ENCODE measurements around the gene BARHL2. TPM values are rescaled to one million over a fixed set of nuclear protein-coding genes. Genes with fewer than 3 reads are reported as not detected.

Gene BARHL2
- total and polyA plus RNA-seq, 7 donors = not detected

GRCh38 chr1:90714521-90714951 is 2.6 kb downstream of the BARHL2 start:
- TF ChIP-seq POLR2AphosphoS5 (IDR thresholded peaks at IDR 0.05) (no peak), POLR2A (IDR thresholded peaks at IDR 0.05) (no peak), CTCF (IDR thresholded peaks at IDR 0.05) (no peak), EP300 (IDR thresholded peaks at IDR 0.05) (no peak)
- no peak overlapping the region for H3K4me3 ChIP-seq
- no peak overlapping the region for H3K27ac ChIP-seq
- H3K9me3 ChIP-seq = no peaks in the 10 kb centered on the region
- DNase-seq = no peak
- peaks cover 77 to 100% (median 94%) of the 10 kb centered on the region in 3 donors for H3K27me3 ChIP-seq
- 6 to 12% methylated on average over 14 of the region's 14 CpGs for WGBS, 2 donors
- intact Hi-C loops (cut with DNase I) = no loop called here
- peaks cover 0 to 45% (median 31%) of the 10 kb centered on the region in 4 donors for H3K4me1 ChIP-seq
- H3K36me3 ChIP-seq = no peaks in the 10 kb centered on the region

- peaks cover 72 to 100% (median 95%) of the 10 kb centered on the region in 3 donors for H3K27me3 ChIP-seq
- H3K27ac ChIP-seq = no peak overlapping the region
- TF ChIP-seq EP300 (IDR thresholded peaks at IDR 0.05) = no peak
- no peak for TF ChIP-seq POLR2AphosphoS5 (IDR thresholded peaks at IDR 0.05)
- TF ChIP-seq CTCF (IDR thresholded peaks at IDR 0.05) = no peak
- TF ChIP-seq POLR2A (IDR thresholded peaks at IDR 0.05) = no peak
- no peaks in the 10 kb centered on the region for H3K9me3 ChIP-seq
- H3K4me3 ChIP-seq = no peak overlapping the region
- intact Hi-C loops (cut with DNase I) = no loop called here
- peaks cover 0 to 39% (median 30%) of the 10 kb centered on the region in 4 donors for H3K4me1 ChIP-seq
- DNase-seq = no peak
- no peaks in the 10 kb centered on the region for H3K36me3 ChIP-seq
- 5% methylated on average over 15 of the region's 15 CpGs for WGBS, 2 donors
Observed at GRCh38 chr1:90713741-90714509, 3.2 kb downstream of the BARHL2 start.

DNA sequence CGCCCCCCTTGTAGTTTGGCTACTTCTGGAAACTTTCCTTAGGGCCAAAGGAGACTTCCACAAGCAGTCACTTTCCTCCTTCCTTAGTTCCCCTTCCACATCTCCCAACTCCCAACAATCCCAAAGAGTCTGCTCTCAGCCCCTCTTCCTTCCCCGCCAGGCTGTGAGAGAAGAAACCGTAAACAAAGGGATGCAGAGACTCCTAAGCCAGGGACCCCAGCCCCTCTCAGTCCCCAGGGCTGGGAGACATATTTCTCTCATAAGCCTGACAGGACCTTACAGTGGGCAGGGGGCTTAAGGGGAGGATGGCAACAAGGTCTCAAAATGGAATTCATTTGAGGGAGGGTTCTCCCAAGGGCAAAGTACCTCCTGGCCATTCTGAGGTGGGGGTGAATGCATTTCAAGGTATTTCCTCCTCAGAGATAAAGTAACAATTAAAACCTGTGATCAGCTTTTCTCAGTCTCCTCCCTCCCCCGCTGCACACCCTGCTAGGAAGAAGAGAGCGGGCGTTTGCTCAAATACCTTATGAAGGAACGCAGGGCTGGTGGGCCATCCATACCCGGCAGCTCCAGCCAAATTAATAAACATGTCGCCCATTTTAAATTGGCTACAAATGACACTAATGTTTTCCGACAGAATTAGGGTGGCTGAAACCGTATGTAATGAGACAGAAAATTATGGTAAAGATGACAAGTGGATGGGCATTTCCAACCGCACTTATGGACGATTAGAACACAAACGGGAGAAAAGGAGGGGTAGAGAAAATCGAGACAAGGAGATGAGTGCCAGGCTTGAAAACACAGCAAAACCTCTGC is 4.0 kb downstream of the BARHL2 start:
- H3K4me1 ChIP-seq = peaks cover 0 to 31% (median 22%) of the 10 kb centered on the region in 4 donors
- H3K9me3 ChIP-seq = no peaks in the 10 kb centered on the region
- TF ChIP-seq POLR2AphosphoS5 (IDR thresholded peaks at IDR 0.05) = no peak
- TF ChIP-seq EP300 (IDR thresholded peaks at IDR 0.05) = no peak
- no peak for TF ChIP-seq CTCF (IDR thresholded peaks at IDR 0.05)
- no peak for TF ChIP-seq POLR2A (IDR thresholded peaks at IDR 0.05)
- no peaks in the 10 kb centered on the region for H3K36me3 ChIP-seq
- whole genome bisulfite sequencing, 2 donors = 8 to 18% methylated on average over 15 of the region's 15 CpGs
- intact Hi-C loops (cut with DNase I) = no loop called here
- no peak overlapping the region for H3K4me3 ChIP-seq
- H3K27ac ChIP-seq = no peak overlapping the region
- no peak for DNase-seq
- peaks cover 64 to 100% (median 95%) of the 10 kb centered on the region in 3 donors for H3K27me3 ChIP-seq

- Histone ChIP-seq H3K27ac (no peak overlapping the region), H3K4me1 (peaks cover 0 to 25% (median 18%) of the 10 kb centered on the region in 4 donors), H3K4me3 (no peak overlapping the region), H3K9me3 (no peaks in the 10 kb centered on the region), H3K27me3 (peaks cover 65 to 100% (median 95%) of the 10 kb centered on the region in 3 donors), H3K36me3 (no peaks in the 10 kb centered on the region)
- 8 to 15% methylated on average over 21 of the region's 21 CpGs for WGBS, 2 donors
- TF ChIP-seq POLR2A (IDR thresholded peaks at IDR 0.05) (no peak), CTCF (IDR thresholded peaks at IDR 0.05) (no peak), EP300 (IDR thresholded peaks at IDR 0.05) (no peak), POLR2AphosphoS5 (IDR thresholded peaks at IDR 0.05) (no peak)
- intact Hi-C loops (cut with DNase I) = no loop called here
- no peak for DNase-seq
Observed at GRCh38 chr1:90712153-90712856, 4.8 kb downstream of the BARHL2 start.
